ENCODE measurements around the gene RDX. TPM values are rescaled to one million over a fixed set of nuclear protein-coding genes. Genes with fewer than 3 reads are reported as not detected.

Gene RDX
- total RNA-seq, 1 donor from 2014 or later: 125 TPM

DNA sequence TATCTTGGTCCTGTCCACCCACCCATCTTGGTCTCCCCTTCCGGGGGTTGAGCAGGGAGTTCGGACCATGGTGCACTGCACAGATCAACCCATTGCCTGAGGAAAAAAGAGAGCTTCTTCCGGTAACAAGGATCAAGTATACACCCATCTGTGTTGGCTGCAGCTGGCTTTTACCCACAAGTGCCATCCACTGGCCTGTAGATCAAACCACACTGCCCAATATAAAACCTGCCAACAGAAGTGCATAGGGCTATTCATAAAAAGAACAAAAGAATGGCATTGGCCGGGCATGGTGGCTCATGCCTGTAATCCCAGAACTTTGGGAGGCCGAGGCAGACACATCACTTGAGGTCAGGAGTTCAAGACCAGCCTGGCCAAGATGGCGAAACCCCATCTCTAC, 108.7 kb downstream of the RDX start:
- TF ChIP-seq, protein P1, sequence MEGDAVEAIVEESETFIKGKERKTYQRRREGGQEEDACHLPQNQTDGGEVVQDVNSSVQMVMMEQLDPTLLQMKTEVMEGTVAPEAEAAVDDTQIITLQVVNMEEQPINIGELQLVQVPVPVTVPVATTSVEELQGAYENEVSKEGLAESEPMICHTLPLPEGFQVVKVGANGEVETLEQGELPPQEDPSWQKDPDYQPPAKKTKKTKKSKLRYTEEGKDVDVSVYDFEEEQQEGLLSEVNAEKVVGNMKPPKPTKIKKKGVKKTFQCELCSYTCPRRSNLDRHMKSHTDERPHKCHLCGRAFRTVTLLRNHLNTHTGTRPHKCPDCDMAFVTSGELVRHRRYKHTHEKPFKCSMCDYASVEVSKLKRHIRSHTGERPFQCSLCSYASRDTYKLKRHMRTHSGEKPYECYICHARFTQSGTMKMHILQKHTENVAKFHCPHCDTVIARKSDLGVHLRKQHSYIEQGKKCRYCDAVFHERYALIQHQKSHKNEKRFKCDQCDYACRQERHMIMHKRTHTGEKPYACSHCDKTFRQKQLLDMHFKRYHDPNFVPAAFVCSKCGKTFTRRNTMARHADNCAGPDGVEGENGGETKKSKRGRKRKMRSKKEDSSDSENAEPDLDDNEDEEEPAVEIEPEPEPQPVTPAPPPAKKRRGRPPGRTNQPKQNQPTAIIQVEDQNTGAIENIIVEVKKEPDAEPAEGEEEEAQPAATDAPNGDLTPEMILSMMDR (IDR thresholded peaks at IDR 0.05; ENCODE audit: borderline replicate concordance): no peak
- no peak for DNase-seq
- Histone ChIP-seq H3K9me3 (replicated peaks) (no peaks in the 10 kb centered on the region), H3K36me3 (no peaks in the 10 kb centered on the region), H3K27ac (replicated peaks) (no peak overlapping the region), H3K4me1 (no peaks in the 10 kb centered on the region), H3K27me3 (ENCODE audit: low read depth) (no peaks in the 10 kb centered on the region), H3K4me3 (no peak overlapping the region)
- intact Hi-C loops (cut with micrococcal nuclease): no loop called here

DNA sequence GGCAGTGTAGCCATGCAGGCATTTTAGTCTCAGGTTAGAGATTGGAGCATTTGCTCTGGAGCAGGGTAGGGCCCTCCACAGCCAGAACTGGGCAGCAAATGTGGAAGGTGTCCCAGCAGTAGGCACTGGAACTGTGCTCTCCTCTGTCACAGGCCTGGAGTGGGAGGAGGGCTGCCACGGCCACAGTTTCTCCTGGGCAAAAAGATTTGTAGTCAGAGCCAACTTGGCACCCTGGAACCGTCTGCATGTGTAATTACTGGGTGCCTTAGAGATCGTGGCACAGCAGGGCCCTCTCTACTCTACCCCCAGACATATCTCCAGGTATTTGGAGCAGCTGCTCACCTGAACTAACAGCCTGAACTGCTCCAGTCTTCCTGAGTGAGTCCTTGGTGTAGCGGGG, 109.5 kb downstream of the RDX start:
- no peaks in the 10 kb centered on the region for H3K27me3 ChIP-seq (ENCODE audit: low read depth)
- DNase-seq: no peak
- intact Hi-C loops (cut with micrococcal nuclease): no loop called here

DNA sequence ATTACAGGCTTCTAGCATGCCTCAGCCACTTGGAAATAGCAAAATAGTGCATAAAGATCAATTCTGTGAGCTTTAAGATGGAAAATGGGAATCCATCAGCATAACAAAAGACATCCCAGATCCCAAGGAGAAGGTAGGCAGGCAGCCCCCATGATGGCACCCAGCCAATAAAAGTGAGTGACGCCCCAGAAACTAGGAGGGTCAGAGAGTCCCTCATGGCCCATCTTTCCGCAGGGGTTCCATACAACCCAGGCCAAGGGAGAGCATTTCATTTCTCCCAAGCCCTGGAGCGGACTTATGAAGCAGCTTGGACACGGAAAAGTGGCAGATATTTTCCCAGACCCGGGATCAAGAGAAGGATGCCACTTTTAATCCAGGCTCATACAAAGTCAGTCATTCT, 110.0 kb downstream of the RDX start:
- intact Hi-C loops (cut with micrococcal nuclease): no loop called here
- no peak for DNase-seq

More for the DNA sequence above, 109.5 kb downstream of the RDX start:
- no peak overlapping the region for H3K27ac ChIP-seq (replicated peaks)
- no peaks in the 10 kb centered on the region for H3K4me1 ChIP-seq
- no peaks in the 10 kb centered on the region for H3K36me3 ChIP-seq
- TF ChIP-seq, protein P1 (IDR thresholded peaks at IDR 0.05; ENCODE audit: borderline replicate concordance): no peak
- H3K4me3 ChIP-seq: no peak overlapping the region
- H3K9me3 ChIP-seq (replicated peaks): no peaks in the 10 kb centered on the region

DNA sequence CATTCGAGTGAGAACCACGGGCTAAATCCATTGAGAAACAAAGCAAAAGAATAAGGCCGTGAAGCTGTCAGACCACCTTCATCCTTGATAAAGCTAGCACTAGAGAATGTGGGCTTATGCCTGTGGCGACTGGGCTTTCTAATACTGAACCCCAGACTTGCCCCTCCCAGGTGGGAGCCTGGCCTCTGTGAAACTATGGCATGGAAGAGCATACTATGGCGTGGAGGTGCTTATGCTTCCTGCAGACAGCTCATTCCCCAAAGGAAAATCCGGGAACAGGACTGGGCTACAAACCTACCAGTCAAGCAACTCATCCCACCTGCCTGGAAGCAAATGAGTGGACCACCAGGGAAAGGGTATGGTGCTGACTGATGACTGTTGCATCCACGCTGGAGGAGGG, 110.8 kb downstream of the RDX start:
- Histone ChIP-seq H3K4me1 (no peaks in the 10 kb centered on the region), H3K36me3 (no peaks in the 10 kb centered on the region), H3K4me3 (no peak overlapping the region), H3K27me3 (ENCODE audit: low read depth) (no peaks in the 10 kb centered on the region), H3K9me3 (replicated peaks) (no peaks in the 10 kb centered on the region), H3K27ac (replicated peaks) (no peak overlapping the region)
- TF ChIP-seq, protein P1 (IDR thresholded peaks at IDR 0.05; ENCODE audit: borderline replicate concordance): no peak
- no peak for DNase-seq
- intact Hi-C loops (cut with micrococcal nuclease): no loop called here

More for the DNA sequence above, 110.0 kb downstream of the RDX start:
- no peak overlapping the region for H3K27ac ChIP-seq (replicated peaks)
- H3K36me3 ChIP-seq: no peaks in the 10 kb centered on the region
- no peak overlapping the region for H3K4me3 ChIP-seq
- TF ChIP-seq, protein P1 (IDR thresholded peaks at IDR 0.05; ENCODE audit: borderline replicate concordance): no peak
- no peaks in the 10 kb centered on the region for H3K4me1 ChIP-seq
- no peaks in the 10 kb centered on the region for H3K27me3 ChIP-seq (ENCODE audit: low read depth)
- H3K9me3 ChIP-seq (replicated peaks): no peaks in the 10 kb centered on the region

DNA sequence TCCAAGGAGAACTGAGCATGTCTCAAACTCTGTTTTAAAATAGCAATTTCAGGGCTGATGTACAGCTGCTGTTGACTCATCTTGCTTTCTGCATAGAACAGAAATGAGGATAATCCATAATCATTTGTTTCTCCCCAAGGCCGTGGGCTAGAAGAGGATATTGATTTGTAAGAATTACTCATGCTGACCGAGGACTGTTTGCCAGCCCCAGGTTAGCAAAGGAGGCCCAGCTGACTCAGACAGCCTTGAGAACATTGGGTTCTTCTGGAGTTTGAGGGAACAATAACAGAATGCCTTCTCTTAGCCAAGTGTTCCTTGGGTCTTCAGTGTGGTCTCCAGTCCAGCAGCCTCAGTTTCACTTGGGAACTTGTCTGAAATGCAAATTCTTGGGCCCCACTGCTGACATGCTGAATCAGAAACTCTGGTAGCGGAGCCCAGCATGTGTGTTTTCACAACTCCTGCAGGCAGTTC, 111.3 kb downstream of the RDX start:
- Histone ChIP-seq H3K4me1 (no peaks in the 10 kb centered on the region), H3K27me3 (ENCODE audit: low read depth) (no peaks in the 10 kb centered on the region), H3K27ac (replicated peaks) (no peak overlapping the region), H3K4me3 (no peak overlapping the region), H3K9me3 (replicated peaks) (no peaks in the 10 kb centered on the region), H3K36me3 (no peaks in the 10 kb centered on the region)
- DNase-seq: no peak
- TF ChIP-seq, protein P1 (IDR thresholded peaks at IDR 0.05; ENCODE audit: borderline replicate concordance): no peak
- intact Hi-C loops (cut with micrococcal nuclease): no loop called here
